ENCODE measurements around the gene ATP8A1.

- TF ChIP-seq POLR2A (IDR thresholded peaks at IDR 0.05; ENCODE audit: low read depth, low read length) = no peak
- TF ChIP-seq, protein P1, sequence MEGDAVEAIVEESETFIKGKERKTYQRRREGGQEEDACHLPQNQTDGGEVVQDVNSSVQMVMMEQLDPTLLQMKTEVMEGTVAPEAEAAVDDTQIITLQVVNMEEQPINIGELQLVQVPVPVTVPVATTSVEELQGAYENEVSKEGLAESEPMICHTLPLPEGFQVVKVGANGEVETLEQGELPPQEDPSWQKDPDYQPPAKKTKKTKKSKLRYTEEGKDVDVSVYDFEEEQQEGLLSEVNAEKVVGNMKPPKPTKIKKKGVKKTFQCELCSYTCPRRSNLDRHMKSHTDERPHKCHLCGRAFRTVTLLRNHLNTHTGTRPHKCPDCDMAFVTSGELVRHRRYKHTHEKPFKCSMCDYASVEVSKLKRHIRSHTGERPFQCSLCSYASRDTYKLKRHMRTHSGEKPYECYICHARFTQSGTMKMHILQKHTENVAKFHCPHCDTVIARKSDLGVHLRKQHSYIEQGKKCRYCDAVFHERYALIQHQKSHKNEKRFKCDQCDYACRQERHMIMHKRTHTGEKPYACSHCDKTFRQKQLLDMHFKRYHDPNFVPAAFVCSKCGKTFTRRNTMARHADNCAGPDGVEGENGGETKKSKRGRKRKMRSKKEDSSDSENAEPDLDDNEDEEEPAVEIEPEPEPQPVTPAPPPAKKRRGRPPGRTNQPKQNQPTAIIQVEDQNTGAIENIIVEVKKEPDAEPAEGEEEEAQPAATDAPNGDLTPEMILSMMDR (conservative IDR thresholded peaks at IDR 0.05; ENCODE audit: low read depth, low read length) = no peak
- no peak for TF ChIP-seq SMC3 (IDR thresholded peaks at IDR 0.05; ENCODE audit: low read depth, low read length)
- no peak for TF ChIP-seq RFX5 (IDR thresholded peaks at IDR 0.05; ENCODE audit: low read depth, low read length)
- TF ChIP-seq RCOR1 (IDR thresholded peaks at IDR 0.05; ENCODE audit: insufficient replicate concordance, low read length) = no peak
- no peak for TF ChIP-seq FOS (IDR thresholded peaks at IDR 0.05; ENCODE audit: low read depth, low read length)
- TF ChIP-seq CEBPB (IDR thresholded peaks at IDR 0.05; ENCODE audit: low read depth, low read length) = no peak
- no peak for TF ChIP-seq MAZ (IDR thresholded peaks at IDR 0.05; ENCODE audit: borderline replicate concordance, low read depth, low read length)
- no peak for TF ChIP-seq RAD21 (IDR thresholded peaks at IDR 0.05; ENCODE audit: low read length)
- no peak for TF ChIP-seq CHD1 (IDR thresholded peaks at IDR 0.05; ENCODE audit: low read depth, low read length)
- TF ChIP-seq MXI1 (IDR thresholded peaks at IDR 0.05; ENCODE audit: borderline replicate concordance, low read depth, low read length) = no peak
Measured at GRCh38 chr4:42392436-42392835, 264.5 kb downstream of the ATP8A1 start.

All from IMR-90 (cell line).